Islet precursor cell (in vitro differentiated cells): ENCODE data around the gene ALG2.

ENCODE experiments used
- DNase-seq: peaks from one replicate; pipeline ENCODE4 v3.0.0-alpha.2; 2018

Gene ALG2

DNA sequence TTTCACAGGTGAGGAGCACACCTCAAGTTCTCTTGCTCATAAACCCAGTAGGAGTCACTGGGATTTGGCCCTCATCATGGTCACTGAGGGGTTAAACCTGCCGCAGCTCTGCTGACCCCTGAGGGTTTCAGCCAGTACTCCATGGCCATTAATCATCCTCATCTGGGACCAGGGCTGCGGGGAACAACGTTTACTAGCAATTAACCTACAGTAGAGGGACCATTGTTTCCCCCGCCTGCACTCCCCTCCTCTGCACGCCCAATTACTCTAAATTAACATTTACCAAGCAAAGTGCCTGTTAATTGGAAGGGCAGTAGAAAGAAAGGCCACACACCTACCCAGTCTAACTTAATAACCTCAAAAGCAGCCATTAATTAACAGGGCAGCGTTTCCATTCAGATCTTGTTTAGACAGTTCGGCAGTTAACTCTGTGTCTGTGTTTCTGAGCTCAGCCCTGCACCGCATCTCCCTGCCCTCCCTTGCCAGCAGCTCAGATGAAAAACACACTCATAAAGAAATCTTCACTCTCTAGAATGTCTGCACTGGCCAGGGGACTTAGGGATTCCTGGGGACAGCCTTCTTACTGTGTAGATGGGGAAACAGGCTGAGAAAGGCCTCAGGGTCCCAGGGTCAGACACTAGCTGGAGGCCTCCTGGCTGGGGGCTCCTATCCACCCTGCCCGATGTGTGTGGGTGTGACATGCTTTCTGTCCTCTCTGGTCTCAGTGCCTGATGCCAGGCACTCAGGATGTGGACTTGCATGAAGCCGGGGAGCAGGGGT is 51.6 kb downstream of the ALG2 start:
- peak; percentile 90 for DNase-seq

GRCh38 chr9:99169086-99169485 is 52.7 kb downstream of the ALG2 start:
- DNase-seq = no peak

- DNase-seq = no peak
These were observed 54.0 kb downstream of the ALG2 start for GRCh38 chr9:99167694-99168093.

GRCh38 chr9:99167119-99167518 is 54.6 kb downstream of the ALG2 start:
- no peak for DNase-seq
